Activated T-cell treated with anti-CD3 and anti-CD28 coated beads, Interleukin-2, amount 50 U/mL, for 72 hours (primary cell): ENCODE measurements around the gene KIZ. TPM values are rescaled to one million over a fixed set of nuclear protein-coding genes. Genes with fewer than 3 reads are reported as not detected.
A peak's percentile ranks its signal among the peaks of the same experiment; 100 is the strongest.
"Not testable (repeated sequence)": the region's sequence is repeated elsewhere in the genome, so short reads cannot be mapped to it uniquely, and the experiment has no call there.

Experiments
- ATAC-seq, 2 donors: fragments of 150-1000 bp; cut with Tn5 transposase; replicated peaks in 1 of 2; 2 replicates each; pipeline ENCODE4 v1.10.0; 2021; ENCODE audit warnings: moderate library complexity in 2 of 2, mild to moderate bottlenecking in 1 of 2
- DNase-seq, 2 donors: peaks; one replicate each; pipeline ENCODE4 v3.0.0; 2021 to 2022; ENCODE audit warnings: mixed read lengths in 1 of 2
- H3K27ac Mint-ChIP-seq: one replicate; pipeline ENCODE4 v1.8.0; 2022; ENCODE audit warnings: mild to moderate bottlenecking, moderate library complexity, mixed read lengths
- H3K27me3 Mint-ChIP-seq: one replicate; pipeline ENCODE4 v1.8.0; 2022; ENCODE audit warnings: low read depth, mixed read lengths
- H3K36me3 Mint-ChIP-seq, 2 donors: one replicate each; pipeline ENCODE4 v1.8.0; 2022; ENCODE audit warnings: mixed read lengths in 2 of 2, mild to moderate bottlenecking in 1 of 2; ENCODE audit not compliant: insufficient read depth in 2 of 2
- H3K4me1 Mint-ChIP-seq: one replicate; pipeline ENCODE4 v1.8.0; 2022; ENCODE audit warnings: low read depth, mixed read lengths
- H3K4me3 Mint-ChIP-seq, 2 donors: one replicate each; pipeline ENCODE4 v1.8.0; 2022; ENCODE audit warnings: mild to moderate bottlenecking in 2 of 2, mixed read lengths in 2 of 2, moderate library complexity in 2 of 2
- H3K9me3 Mint-ChIP-seq, 2 donors: one replicate each; pipeline ENCODE4 v1.8.0; 2022; ENCODE audit warnings: mixed read lengths in 2 of 2
- total RNA-seq, 2 donors: library from RNA; stranded (reverse); gene quantifications; one replicate each; pipeline ENCODE4 v1.2.3, GENCODE V29; 2022

KIZ gene
- total RNA-seq, 2 donors from 2014 or later, result 24.0 to 30.9 TPM

DNA sequence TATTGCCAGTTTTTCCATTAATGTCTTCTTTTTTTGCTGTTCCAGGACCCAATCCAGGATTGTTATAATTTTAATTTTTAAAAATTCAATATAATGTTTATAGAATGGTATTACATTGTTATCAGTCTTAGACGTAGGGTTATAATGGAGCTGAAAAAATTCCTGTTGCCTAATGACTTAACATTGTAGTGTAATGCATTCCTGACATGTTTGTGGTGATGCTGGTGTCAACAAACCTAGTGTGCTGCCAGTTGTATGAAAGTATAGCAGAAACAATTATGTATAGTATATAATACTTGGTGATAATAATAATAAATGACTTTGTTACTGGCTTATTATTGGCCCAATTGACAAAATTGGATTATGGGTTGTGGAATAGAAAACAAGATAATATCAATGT lies 30.4 kb downstream of the KIZ start:
- H3K36me3 Mint-ChIP-seq, result no peaks in the 10 kb centered on the region
- H3K27ac Mint-ChIP-seq, result no peak overlapping the region
- peaks cover 0 to 2% of the 10 kb centered on the region in 2 donors for H3K9me3 Mint-ChIP-seq
- H3K27me3 Mint-ChIP-seq, result no peaks in the 10 kb centered on the region
- no peak for DNase-seq
- no peak for ATAC-seq
- no peak overlapping the region for H3K4me3 Mint-ChIP-seq
- H3K4me1 Mint-ChIP-seq, result no peaks in the 10 kb centered on the region

DNA sequence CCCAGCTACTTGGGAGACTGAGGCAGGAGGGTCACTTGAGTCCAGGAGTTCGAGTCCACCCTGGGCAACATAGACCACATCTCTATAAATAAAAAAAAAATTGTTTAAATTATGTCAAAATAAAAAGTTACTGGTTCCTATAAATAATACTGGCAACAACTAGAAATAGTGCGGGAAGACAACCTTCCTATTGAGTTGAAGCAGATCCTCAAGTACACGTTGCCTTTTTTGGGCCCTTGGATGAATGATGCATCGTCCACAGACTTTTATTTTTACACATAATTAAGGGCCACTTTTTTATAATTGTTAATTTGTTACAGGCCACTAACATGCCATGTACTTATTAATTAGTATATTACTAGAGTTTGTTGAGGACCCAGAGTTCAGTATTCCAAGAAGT lies 31.1 kb downstream of the KIZ start:
- Mint-ChIP-seq H3K27me3 (no peaks in the 10 kb centered on the region), H3K4me3 (no peak overlapping the region), H3K9me3 (peaks cover 0 to 2% of the 10 kb centered on the region in 2 donors), H3K4me1 (no peaks in the 10 kb centered on the region), H3K36me3 (peaks cover 0 to 1% of the 10 kb centered on the region in 2 donors), H3K27ac (no peak overlapping the region)
- ATAC-seq, result no peak
- no peak for DNase-seq

DNA sequence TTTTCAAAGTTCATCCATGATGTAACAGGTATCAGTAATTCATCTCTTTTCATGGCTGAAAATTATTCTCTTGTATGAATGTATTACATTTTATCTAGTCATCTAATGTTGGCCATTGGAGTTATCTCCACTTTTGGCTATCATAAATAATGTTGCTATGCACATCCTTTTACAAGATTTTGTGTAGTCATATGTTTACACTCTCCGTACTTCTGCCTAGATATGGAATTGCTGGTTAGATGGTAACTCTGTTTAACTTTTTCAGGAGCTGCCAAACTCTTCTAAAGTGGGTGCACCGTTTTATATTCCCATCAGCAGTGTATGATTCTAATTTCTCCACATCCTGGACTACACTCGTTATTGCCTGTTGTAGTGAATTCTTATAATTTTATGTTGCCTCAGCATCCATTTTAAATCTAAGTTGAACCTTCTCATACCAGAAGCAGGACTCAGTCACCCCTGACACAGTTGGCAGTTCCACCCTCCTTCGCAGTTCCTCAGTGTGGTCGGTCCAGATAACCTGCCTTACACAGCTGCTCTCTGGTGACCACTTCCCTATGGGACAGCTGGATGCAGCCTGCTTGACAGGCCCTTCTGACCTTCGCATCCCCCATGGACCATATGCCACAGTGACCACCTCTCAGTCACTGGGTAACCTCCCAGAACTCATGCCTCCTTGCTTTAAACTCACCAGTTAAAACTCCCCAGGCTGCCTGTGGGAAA lies 33.9 kb downstream of the KIZ start:
- peaks cover 0 to 4% of the 10 kb centered on the region in 2 donors for H3K36me3 Mint-ChIP-seq
- ATAC-seq, result no peak
- H3K27ac Mint-ChIP-seq, result no peak overlapping the region
- no peak for DNase-seq
- H3K4me3 Mint-ChIP-seq, result no peak overlapping the region
- peaks cover 0 to 2% of the 10 kb centered on the region in 2 donors for H3K9me3 Mint-ChIP-seq
- H3K4me1 Mint-ChIP-seq, result no peaks in the 10 kb centered on the region
- no peaks in the 10 kb centered on the region for H3K27me3 Mint-ChIP-seq

DNA sequence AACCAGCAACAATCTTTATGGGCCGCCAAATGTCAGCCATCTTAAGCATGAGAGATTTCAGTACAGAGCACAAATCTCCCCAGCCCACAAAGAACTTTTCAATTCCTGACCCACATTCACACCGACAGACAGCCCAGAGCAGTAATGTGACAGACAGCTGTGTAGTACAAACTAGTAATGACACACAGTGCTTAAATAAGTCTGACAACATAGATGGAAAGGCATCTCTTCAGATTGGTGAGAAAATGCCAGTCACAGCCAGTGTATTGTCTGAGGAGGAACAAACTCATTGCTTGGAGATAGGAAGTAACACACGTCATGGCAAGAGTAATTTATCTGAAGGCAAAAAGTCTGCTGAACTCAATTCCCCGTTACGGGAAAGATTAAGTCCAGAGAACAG lies 36.0 kb downstream of the KIZ start:
- no peak overlapping the region for H3K4me3 Mint-ChIP-seq
- peaks cover 0 to 2% of the 10 kb centered on the region in 2 donors for H3K9me3 Mint-ChIP-seq
- H3K36me3 Mint-ChIP-seq, result peaks cover 3 to 10% of the 10 kb centered on the region in 2 donors
- H3K27ac Mint-ChIP-seq, result no peak overlapping the region
- no peak for DNase-seq
- no peak for ATAC-seq
- H3K4me1 Mint-ChIP-seq, result peaks cover 9% of the 10 kb centered on the region
- no peaks in the 10 kb centered on the region for H3K27me3 Mint-ChIP-seq

DNA sequence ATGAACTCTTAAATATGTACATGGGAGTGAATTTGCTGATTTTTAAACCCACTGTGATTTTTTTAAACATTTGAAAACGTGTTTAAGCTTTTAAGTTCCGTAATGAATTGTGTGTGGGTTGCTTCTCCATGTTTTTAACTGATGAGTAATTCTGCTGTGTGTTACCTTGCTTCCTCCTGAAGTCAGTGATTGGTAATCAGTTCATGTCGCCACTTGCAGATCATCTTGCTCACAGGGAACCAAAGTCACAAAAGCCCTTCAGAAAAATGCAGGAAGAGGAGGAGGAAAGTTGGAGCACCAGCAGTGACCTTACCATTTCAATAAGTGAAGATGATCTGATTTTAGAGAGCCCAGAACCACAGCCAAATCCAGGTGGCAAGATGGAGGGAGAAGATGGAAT lies 36.7 kb downstream of the KIZ start:
- Mint-ChIP-seq H3K27me3 (no peaks in the 10 kb centered on the region), H3K4me3 (no peak overlapping the region), H3K9me3 (peaks cover 0 to 2% of the 10 kb centered on the region in 2 donors), H3K27ac (no peak overlapping the region), H3K4me1 (peaks cover 11% of the 10 kb centered on the region), H3K36me3 (peaks cover 3 to 10% of the 10 kb centered on the region in 2 donors)
- DNase-seq, result no peak
- ATAC-seq, result no peak

DNA sequence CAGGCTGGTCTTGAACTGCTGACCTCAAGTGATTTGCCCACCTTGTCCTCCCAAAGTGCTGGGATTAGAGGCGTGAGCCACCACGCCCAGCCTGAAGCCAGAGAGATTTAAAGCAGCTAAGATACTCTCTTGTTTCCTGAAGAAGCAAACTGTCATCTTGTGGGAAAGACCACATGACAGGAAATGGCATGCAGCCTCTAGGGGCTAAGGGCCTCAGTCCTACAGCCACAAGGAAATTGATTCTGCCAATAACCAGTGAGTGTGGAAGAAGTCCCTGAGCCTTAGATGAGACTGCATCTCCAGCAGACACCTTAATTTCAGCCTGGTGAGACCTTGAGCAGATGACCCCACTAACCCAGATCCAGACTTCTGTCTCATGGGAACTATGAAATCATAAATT lies 40.9 kb downstream of the KIZ start:
- H3K4me1 Mint-ChIP-seq, result peaks cover 11% of the 10 kb centered on the region
- H3K27ac Mint-ChIP-seq, result no peak overlapping the region
- H3K36me3 Mint-ChIP-seq, result peaks cover 9 to 12% of the 10 kb centered on the region in 2 donors
- ATAC-seq (peak; percentile 22 to 32), DNase-seq (peak in 1 of 2 donors; percentile 4)
- H3K9me3 Mint-ChIP-seq, result peaks cover 2 to 3% of the 10 kb centered on the region in 2 donors
- H3K27me3 Mint-ChIP-seq, result no peaks in the 10 kb centered on the region
- peak overlapping the region in 1 of 2 donors; percentile 4 for H3K4me3 Mint-ChIP-seq

DNA sequence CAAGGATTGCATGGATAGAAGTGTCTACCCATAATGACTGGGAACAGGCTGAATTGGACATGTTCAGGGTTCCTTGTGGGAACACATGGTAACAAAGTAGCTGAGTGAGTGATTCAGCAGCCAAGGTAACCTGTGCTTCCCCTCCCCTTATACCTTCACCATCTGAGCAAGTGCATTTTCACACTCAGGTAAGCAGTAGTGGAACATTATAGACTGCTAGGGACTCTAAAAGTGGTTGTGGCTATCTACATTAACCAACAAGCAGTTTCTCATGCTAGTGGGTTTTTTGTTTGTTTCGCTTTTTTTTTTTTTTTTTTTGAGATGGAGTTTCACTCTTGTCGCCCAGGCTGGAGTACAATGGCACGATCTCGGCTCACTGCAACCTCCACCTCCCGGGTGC lies 41.4 kb downstream of the KIZ start:
- Mint-ChIP-seq H3K36me3 (peaks cover 9 to 10% of the 10 kb centered on the region in 2 donors), H3K27ac (no peak overlapping the region), H3K9me3 (peaks cover 3 to 4% of the 10 kb centered on the region in 2 donors), H3K4me3 (no peak overlapping the region), H3K27me3 (no peaks in the 10 kb centered on the region), H3K4me1 (peaks cover 11% of the 10 kb centered on the region)
- DNase-seq (no peak), ATAC-seq (no peak)

DNA sequence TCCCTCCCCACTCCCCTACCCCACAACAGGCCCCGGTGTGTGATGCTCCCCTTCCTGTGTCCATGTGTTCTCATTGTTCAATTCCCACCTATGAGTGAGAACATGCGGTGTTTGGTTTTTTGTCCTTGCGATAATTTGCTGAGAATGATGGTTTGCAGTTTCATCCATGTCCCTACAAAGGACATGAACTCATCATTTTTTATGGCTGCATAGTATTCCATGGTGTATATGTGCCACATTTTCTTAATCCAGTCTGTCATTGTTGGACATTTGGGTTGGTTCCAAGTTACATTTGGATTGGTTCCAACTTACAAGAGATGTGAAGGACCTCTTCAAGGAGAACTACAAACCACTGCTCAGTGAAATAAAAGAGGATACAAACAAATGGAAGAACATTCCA lies 42.2 kb downstream of the KIZ start:
- not testable (repeated sequence) for H3K36me3 Mint-ChIP-seq, ATAC-seq, H3K4me3 Mint-ChIP-seq

DNA sequence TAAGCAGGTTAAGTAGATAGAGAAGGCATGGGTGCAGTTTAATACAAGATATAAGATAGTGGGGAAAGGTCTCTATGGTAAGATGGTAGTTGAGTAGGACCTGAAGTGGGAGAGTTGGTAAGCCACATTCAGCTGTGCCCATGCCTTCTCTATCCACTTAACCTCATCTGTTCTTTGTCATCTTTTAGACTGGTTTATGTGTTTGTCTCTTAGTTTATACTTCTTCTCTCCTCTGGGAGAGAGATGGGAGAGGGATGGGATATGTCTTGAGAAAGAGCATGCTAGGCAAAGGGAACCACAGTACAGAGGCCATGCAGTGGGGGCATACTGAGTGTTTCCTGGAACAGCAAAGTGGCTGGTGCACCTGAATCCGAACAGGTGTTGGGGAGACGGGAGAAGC lies 46.7 kb downstream of the KIZ start:
- DNase-seq (no peak), ATAC-seq (no peak)
- Mint-ChIP-seq H3K4me3 (no peak overlapping the region), H3K9me3 (peaks cover 3 to 4% of the 10 kb centered on the region in 2 donors), H3K27ac (no peak overlapping the region), H3K4me1 (peaks cover 4% of the 10 kb centered on the region), H3K36me3 (peaks cover 2 to 6% of the 10 kb centered on the region in 2 donors), H3K27me3 (no peaks in the 10 kb centered on the region)

More for the DNA sequence above, 42.2 kb downstream of the KIZ start:
- H3K4me1 Mint-ChIP-seq, result peaks cover 11% of the 10 kb centered on the region
- not testable (repeated sequence) for H3K27me3 Mint-ChIP-seq, H3K9me3 Mint-ChIP-seq, DNase-seq, H3K27ac Mint-ChIP-seq

DNA sequence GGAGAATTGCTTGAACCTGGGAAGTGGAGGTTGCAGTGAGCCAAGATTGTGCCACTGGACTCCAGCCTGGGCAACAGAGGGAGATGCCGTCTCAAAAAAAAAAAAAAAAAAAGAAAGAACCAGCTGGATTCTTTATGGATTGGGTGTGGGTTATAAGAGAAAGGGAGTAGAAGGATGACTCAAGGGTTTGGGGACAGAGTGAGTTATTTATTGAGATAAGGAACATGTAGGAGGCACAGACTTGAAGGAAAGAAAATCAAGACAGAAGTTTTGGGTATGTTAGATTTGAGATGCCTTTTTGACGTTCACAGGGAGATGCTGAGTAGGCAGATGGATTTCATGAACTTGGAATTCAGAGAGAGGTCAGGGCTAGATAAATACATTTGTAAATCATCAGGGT lies 47.6 kb downstream of the KIZ start:
- DNase-seq, result no peak
- no peaks in the 10 kb centered on the region for H3K27me3 Mint-ChIP-seq
- H3K4me3 Mint-ChIP-seq, result no peak overlapping the region
- H3K9me3 Mint-ChIP-seq, result peaks cover 3 to 4% of the 10 kb centered on the region in 2 donors
- no peak for ATAC-seq
- H3K4me1 Mint-ChIP-seq, result peaks cover 4% of the 10 kb centered on the region
- H3K27ac Mint-ChIP-seq, result no peak overlapping the region
- peaks cover 2 to 3% of the 10 kb centered on the region in 2 donors for H3K36me3 Mint-ChIP-seq

DNA sequence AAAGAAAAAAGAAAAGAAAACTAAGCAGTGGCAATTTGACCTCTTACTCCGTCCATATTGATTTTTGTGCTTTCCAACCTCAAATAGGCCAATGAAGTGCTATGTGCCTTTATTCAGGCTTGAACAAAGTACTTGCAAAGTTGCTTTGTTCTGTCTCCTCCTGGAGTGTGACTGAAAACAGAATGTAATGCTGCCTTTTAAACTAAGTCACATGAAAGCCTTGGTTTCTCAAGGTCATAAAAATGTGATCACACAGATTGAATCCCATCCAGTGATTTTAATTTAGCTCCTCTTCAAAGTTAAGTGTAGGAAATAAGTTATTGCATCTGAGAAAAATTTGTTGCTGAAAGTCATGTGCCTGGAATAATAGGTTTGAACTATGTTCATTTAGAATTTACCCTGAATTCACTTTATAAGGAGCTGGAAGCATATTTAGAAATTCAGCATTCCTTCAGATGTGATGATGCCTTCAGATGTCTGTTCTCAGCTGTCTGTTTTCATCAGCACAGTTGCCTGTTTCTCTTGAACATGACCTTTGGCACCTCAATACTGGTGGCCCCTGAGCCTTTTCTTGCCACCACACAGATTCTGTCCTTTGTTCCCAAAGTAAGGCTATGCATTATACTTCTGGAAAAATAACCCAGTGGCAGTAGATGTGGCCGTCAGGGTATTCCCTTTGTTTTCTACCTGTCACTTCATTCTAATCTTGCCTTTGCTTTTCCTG lies 48.8 kb downstream of the KIZ start:
- Mint-ChIP-seq H3K27me3 (no peaks in the 10 kb centered on the region), H3K4me3 (no peak overlapping the region), H3K27ac (no peak overlapping the region), H3K9me3 (peaks cover 3 to 4% of the 10 kb centered on the region in 2 donors), H3K4me1 (peaks cover 4% of the 10 kb centered on the region), H3K36me3 (peaks cover 2 to 4% of the 10 kb centered on the region in 2 donors)
- DNase-seq (no peak), ATAC-seq (no peak)

DNA sequence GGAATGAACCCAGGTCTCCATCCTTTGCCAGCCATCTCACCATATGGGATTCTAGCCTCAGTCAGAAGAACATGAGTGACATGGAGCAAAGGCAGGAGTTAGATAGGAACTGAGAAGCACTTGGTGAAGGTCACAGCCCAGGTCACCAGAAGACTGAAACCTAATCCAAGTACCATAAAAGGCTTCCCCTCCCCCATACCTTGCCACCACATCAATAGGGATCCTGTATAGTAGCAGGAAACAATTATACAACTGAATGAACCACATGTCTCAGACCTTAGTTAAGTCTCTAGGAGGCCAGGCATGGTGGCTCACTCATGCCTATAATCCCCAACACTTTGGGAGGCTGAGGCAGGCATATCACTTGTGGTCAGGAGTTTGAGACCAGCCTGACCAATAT lies 49.6 kb downstream of the KIZ start:
- no peak for DNase-seq

DNA sequence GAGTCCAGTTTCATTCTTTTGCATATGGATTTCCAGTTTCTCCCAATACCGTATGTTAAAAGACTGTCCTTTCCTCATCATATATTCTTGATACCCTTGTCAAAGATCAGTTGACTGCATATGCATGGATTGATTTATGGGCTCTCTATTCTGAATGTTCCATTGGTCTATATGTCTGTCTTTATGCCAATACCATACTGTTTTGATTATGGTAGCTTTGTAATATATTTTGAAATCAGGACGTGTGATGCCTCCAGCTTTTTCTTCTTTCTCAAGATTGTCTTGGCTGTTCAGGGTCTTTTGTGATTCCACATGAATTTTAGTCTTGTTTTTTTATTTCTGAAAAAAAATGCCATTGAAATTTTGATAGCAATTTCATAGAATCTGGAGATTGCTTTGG lies 51.9 kb downstream of the KIZ start:
- H3K27ac Mint-ChIP-seq, result no peak overlapping the region
- H3K36me3 Mint-ChIP-seq, result peaks cover 0 to 2% of the 10 kb centered on the region in 2 donors
- H3K9me3 Mint-ChIP-seq, result no peaks in the 10 kb centered on the region
- H3K4me1 Mint-ChIP-seq, result peaks cover 4% of the 10 kb centered on the region
- DNase-seq (no peak), ATAC-seq (no peak)
- H3K4me3 Mint-ChIP-seq, result no peak overlapping the region
- H3K27me3 Mint-ChIP-seq, result no peaks in the 10 kb centered on the region

More for the DNA sequence above, 49.6 kb downstream of the KIZ start:
- Mint-ChIP-seq H3K4me3 (no peak overlapping the region), H3K9me3 (peaks cover 3 to 4% of the 10 kb centered on the region in 2 donors), H3K27me3 (no peaks in the 10 kb centered on the region), H3K36me3 (peaks cover 2 to 4% of the 10 kb centered on the region in 2 donors), H3K27ac (no peak overlapping the region), H3K4me1 (peaks cover 4% of the 10 kb centered on the region)
- ATAC-seq, result no peak
